SIG-M5 (cell line): Measurements from ENCODE around the gene KRT75.

Source experiments
- DNase-seq: peaks from one replicate; lab custom pipeline; 2025; lab: John Stamatoyannopoulos, UW

KRT75 gene

DNA sequence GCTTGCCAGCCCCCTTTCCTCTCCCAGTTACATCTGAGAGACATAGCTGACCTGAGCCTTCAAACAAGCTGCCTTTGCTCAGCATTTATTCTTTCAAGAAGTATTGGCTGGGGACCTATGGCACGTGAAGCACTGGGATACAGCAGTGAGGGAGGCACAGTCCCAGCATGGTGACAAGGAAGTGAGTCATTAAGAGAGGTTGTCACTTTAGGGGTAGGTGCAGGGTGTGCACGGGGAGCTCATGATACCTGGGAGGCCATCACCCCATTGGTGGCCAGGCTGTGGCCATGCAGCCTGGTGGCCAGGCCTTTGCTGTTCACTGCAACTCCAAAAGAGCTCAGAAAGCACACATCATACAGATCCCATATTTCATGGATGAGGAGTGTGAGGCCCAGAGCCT lies 5.7 kb upstream of the KRT75 start:
- no peak for DNase-seq

DNA sequence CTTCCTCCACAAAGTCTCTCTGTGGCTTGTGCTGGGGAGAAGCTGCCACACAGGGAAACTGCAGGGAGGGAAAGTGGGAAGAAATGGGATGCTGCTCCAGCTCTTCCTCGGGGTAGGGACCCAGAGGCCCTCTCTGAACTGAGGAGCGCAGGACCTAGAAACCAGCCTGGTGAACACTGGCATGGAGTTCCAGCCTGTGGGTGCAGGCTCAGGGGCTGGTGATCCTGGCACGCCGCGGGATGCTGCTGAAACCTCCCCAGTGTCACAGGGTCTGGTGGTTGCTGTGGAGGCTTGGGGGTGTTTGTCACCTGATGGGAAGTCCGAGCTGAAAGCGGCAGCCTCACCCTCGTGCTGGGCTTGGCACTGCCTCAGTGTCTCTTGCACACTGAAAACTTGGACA lies 5.2 kb upstream of the KRT75 start:
- DNase-seq, result no peak

DNA sequence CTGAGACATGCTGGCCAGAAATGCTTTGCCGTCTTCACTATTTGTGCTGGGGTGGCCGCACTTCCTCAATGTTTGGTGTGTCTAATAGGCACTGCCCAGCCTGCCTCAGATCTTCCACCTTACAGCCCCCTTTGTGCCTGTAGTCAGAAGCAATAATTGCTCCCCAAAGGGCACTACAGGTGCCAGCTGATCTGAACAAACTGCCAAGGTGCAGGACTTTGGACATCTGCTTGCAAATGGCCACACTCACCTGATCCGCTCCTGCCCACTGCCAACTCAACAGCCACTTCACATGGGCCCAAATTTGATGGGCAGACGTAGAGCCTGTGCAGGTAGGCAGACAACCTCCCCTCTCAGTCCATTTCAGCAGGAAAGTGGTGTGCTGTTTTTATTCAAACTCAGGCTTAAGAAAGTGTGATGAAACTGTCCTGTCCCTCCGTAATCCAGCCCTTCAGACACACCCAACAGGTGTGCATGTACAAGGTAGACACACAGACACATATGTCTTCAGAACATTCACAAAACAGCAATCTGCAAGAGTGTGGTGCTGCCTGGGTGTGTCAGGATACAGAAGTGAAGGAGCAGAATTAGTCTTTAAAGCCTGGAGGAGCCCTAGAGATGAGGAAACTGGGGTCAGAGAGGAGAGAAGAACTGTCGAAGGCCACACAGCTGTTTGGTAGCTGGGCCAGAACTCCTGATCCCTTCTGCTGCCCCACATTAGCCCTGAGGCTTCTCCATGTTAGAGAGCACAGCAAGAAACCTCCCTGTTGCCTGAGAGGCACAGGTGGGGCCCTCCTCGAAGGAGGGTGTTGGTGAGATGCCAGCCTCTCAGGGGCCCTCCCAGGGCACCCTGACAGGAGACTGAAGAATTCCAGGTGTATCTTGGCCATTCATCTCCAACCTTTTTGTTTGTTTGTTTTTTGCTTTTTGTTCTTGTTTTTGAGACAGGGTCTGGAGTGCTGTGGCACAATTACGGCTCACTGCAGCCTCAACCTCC lies 4.4 kb upstream of the KRT75 start:
- no peak for DNase-seq

DNA sequence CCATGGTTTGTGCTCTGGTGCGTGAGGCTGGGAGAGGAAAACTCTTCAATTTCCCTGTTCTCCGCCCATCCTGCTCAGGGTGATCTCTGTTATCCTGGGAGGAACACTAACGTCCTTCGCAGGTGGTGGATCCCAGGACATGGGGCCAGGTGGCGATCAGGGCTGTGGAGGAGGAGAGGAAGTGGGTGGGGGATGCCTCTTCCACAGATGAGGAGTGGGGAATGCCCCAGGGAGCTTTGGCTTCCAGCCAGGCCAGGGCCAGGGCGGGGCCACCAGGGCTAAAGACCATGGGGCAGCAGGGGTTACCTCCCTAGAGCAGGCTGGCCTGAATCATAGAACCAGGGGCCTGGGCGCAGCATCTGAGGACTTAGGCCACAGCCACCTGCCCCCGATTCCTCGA lies 3.3 kb upstream of the KRT75 start:
- no peak for DNase-seq

DNA sequence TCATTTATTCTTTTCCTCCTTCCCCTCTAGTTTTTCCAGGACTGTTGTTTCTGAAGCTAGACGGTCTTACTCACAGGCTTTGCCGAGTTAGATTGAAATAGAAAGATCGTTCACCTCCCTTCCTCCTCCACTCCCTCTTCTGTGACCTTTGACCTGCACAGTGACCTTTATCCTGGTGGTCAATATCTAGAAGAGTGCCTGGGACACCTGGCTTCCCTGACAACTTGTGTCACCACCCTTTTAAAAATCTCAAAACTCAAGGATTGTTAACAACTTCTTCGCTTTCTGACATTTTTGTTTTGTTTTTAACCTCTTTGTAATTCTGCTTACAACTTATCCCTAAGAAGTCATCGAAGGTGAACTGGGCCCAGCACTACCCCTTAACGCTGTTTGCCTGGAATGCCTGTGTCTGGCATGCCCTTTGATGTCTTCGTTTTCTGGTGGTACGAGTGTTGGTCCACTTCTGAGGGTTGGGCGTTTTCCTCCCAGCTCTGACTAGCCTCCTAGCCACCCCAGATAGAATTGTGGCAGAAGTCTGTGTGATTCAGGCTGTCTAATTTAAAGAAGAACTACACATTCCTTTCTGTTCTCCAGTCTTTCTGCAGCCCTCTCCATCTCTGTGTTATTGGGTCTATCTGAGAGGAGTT lies 2.8 kb upstream of the KRT75 start:
- DNase-seq, result no peak

GRCh38 chr12:52436000-52436827 lies 2.0 kb upstream of the KRT75 start:
- DNase-seq, result no peak

DNA sequence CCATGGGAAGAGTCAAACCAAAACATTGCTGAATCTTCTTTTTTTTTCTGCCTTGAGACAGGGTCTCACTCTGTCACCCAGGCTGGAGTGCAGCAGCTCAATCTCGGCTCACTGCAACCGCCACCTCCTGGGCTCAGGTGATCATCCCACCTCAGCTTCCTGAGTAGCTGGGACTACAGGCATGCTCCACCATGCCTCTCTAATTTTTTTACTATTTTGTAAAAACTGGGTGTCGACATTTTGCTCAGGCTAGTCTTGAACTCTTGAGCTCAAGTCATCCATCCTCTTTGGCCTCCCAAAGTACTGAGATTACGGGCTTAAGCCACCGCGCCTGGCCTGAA lies 1.5 kb upstream of the KRT75 start:
- no peak for DNase-seq

DNA sequence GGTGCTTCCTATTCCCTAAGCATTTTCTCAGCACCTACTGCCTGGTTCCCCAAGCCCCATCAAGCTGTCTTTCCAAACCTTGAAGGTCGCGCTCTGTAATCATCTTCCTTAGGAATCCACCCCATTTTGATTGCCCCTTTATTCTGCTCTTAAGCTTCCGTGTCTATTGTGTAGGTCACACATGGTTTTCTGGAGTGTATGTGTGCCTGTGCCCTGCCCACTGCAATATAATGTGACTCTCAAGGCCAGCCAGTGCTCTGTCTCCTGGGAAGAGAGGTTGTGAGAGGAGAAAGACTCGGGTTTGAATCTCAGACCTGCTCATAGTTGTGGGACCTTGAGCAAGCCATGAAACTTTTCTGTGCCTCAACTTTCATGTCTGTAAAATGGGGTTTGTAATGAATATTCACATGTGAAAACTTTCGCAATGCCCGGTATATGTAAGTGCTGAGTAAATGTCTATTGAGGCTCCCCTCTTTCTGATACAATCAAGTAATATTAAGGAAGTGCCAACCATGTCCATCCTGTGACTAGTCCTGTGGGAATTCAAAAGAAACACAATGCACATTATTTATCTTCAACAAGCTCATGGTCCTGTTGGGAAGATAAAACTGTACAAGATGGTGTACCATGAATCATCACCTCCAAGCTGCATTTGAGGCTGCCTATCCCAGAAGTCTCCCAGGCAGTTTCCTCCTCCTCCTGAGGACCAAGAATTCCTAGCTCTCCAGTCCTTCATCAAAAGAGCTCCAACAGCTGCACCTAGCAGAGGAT lies 774 bp upstream of the KRT75 start:
- no peak for DNase-seq

DNA sequence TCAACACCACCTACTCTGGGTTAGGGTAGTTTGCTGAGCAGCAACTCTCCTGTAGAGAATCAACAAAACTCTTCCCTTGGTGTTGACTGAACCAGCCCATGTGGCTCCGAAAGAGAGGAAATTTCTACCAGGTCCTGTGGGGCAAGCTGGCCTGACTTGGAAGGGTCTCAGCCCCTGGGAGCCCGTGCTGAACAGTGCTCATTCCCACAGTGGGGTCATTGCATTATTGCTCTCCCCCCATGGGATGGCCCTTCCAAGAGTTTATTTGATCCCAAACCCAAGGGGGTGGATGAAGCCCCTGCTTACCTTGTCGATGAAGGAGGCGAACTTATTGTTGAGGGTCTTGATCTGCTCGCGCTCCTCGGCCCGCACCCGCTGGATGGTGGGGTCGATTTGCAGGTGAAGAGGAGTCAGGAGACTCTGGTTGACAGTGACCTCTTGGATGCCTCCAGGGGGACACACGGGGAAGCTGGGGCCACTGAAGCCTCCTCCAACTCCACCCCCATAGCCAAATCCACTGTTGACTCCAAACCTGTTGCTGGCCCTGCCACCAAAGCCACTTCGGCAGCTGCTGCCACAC lies 580 bp downstream of the KRT75 start:
- DNase-seq, result no peak

- DNase-seq, result no peak
These were observed 1.5 kb downstream of the KRT75 start for GRCh38 chr12:52432559-52433207.

GRCh38 chr12:52428121-52428520 lies 6.0 kb downstream of the KRT75 start:
- DNase-seq, result no peak

- no peak for DNase-seq
These were observed 7.1 kb downstream of the KRT75 start for GRCh38 chr12:52427083-52427482.

DNA sequence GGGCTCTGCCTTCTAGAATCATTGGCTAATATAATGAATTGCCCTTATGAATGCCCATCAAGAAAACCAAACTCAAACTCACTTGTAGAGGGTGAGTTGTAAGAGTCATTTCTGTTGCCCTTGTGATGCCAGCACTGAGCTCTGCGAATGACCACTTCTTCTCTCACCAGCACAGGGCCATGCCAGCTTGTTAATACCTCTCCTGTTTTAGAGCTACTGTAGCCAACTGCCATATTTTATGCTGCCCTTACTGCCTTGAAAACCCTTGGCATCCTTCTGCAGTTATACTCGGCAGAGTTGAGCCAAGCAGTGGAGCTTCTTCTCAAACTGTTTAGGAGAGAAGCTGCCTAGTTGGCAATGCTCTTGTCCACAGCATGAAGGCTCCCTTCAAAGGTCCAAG lies 8.1 kb downstream of the KRT75 start:
- no peak for DNase-seq

DNA sequence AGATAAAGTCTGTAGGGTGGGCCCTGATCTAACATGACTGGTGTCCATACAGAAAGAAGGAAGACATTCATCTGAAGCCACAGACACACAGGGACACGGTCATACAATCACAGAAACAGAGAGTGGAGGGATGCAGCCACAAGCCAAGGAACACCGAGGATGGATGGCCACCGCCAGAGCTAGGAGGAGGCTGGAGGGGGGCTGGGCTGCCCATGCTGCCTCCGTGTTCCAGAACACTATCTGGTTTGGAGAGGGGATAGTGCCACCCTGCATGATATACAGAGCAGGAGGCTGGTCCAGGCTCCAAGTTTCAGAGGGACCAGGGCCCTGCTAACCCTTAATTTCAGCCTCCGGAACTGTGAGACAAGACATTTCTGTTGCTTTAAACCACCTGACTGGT lies 8.7 kb downstream of the KRT75 start:
- no peak for DNase-seq

DNA sequence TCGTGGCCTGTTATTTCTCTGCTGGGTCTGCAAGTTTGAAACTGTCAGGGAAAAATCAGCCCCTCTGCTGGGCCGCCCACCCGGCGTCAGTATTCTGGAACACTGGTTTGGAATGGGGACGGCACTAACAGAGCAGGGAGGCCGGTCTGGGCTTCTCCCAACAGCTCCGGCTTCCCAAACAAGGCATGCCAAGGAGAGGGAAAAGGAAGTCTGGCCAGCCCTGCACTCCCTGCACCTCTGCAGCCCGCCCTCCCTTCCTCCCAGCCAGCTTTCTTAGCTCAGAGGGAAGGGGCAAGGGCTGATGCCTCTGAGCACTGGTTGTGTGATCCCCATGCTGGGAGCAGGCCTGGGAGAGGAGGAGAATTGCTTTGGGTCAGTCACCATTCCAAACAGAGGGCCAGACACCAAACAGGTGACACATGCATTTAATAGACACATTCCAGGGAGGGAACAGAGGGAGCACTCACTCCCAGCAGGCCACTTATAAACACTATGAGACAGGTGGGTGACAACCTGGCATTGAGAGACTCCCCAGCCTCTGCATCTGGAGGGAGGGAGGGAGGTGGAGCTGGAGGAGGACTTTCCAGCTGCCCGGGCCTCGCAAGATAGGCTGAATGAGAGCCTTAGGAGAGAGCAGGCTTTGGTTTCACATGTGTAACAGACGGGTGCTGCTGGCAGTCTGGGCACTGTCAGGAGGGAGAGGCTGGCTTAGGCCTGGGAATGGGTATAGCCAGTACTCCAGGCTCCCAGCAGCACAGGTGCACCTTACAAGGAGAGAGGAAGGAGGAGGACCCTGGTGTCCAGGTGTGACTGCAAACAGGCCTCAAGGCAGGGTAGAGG lies 10.3 kb downstream of the KRT75 start:
- DNase-seq, result no peak

GRCh38 chr12:52423035-52423434 lies 11.1 kb downstream of the KRT75 start:
- DNase-seq, result no peak

DNA sequence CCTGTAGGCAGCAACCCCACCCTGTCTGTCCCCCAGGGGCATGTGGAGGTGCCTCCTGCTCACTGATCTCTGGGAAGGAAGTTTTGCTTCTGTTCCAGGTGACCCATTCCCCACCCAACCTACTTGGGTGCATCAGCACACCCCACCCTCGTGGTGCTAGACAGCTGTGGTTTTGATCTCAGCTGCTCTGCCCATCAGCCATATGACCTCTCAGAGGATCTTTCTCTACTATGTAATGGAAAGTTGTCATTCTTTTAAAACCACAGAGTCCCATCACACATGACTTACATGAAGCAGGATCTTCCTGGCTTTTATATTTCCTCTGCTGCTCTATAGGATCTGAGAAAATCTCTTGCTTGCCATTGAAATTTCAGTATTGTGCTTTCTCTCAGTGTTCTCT lies 14.5 kb downstream of the KRT75 start:
- no peak for DNase-seq

DNA sequence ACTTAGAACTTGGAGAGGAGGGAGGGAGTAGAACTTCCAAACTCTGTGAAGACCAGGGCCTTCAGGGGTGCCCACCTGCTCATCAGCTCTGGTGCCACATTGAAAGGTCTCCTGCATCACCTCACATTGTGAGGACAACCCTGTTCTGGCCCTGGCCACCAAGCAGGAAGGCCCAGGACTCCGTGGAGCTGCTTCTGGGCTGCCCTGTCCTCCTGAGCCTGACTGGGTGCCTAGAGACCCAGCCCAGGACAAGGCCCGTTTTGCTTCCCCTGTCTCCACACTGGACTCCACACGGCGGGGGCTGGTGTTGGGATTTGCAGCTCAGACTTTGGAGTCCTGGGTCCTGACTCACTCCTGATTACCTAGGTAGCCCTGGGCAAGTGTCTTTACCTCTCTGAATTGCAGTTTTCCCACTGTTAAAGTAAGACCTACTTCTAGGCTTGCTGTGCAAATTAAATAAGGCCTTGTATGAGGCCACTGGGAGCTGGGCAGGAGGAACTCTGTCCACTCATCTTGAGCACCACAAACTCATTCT lies 15.5 kb downstream of the KRT75 start:
- DNase-seq, result no peak

DNA sequence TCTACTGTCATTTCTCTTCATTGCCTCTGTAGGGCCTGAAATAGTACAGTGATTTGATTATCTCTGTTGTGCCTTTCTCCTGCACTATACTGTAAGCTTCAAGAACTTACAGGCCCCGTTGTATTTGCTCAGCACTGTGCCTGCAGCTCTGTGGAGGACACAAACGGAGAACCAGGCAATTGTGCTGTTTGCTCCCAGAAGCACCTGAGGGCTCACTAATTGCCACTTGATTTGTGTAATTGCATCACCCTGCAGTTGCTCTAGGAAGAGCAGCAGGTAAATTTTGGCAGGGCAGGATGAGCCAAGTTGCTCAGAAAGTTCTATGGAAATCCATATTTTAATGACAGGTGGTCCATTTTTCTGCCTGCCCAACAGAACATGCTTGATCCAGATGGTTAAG lies 16.4 kb downstream of the KRT75 start:
- DNase-seq, result no peak

GRCh38 chr12:52416795-52417194 lies 17.4 kb downstream of the KRT75 start:
- DNase-seq, result no peak
